H9 (cell line): Measurements from ENCODE around the gene TMEM131. TPM values are rescaled to one million over a fixed set of nuclear protein-coding genes. Genes with fewer than 3 reads are reported as not detected.

Experiments used
- DNase-seq: peaks from one replicate; pipeline ENCODE4 v3.0.0-alpha.2; 2017
- H2AFZ ChIP-seq: one replicate; pipeline ENCODE4 v1.6.1; 2013; ENCODE audit warnings: mild to moderate bottlenecking, low read length, control low read depth, moderate library complexity
- H2AK5ac ChIP-seq: 2 replicates; pipeline ENCODE4 v1.6.1; 2013; ENCODE audit warnings: low read length, control low read depth, mixed read lengths; ENCODE audit not compliant: insufficient read length
- H2BK120ac ChIP-seq: one replicate; pipeline ENCODE4 v1.6.1; 2013; ENCODE audit warnings: low read depth, mild to moderate bottlenecking, low read length, control low read depth, inconsistent platforms; ENCODE audit not compliant: poor library complexity, severe bottlenecking
- H2BK12ac ChIP-seq: 2 replicates; pipeline ENCODE4 v1.6.1; 2013; ENCODE audit warnings: low read length, control low read depth, mixed read lengths, low read depth; ENCODE audit not compliant: insufficient read length
- H2BK15ac ChIP-seq: 2 replicates; pipeline ENCODE4 v1.6.1; 2013; ENCODE audit warnings: low read depth, low read length, control low read depth
- H2BK20ac ChIP-seq: one replicate; pipeline ENCODE4 v1.6.1; 2013; ENCODE audit warnings: low read depth, mild to moderate bottlenecking, low read length, control low read depth, inconsistent platforms; ENCODE audit not compliant: poor library complexity, severe bottlenecking
- H2BK5ac ChIP-seq: 2 replicates; pipeline ENCODE4 v1.6.1; 2013; ENCODE audit warnings: low read length, control low read depth, mixed read lengths; ENCODE audit not compliant: insufficient read length
- H3K14ac ChIP-seq: 2 replicates; pipeline ENCODE4 v1.6.1; 2013; ENCODE audit warnings: low read length, control low read depth; ENCODE audit not compliant: insufficient read depth
- H3K18ac ChIP-seq: 2 replicates; pipeline ENCODE4 v1.6.1; 2013; ENCODE audit warnings: low read depth, mild to moderate bottlenecking, mixed read lengths, low read length, control low read depth; ENCODE audit not compliant: insufficient read length
- H3K23ac ChIP-seq: 2 replicates; pipeline ENCODE4 v1.6.1; 2013; ENCODE audit warnings: low read length, control low read depth, mixed read lengths, low read depth; ENCODE audit not compliant: insufficient read length
- H3K23me2 ChIP-seq: 2 replicates; pipeline ENCODE4 v1.6.1; 2013; ENCODE audit warnings: low read depth, mild to moderate bottlenecking, mixed read lengths, low read length, control low read depth; ENCODE audit not compliant: insufficient read length, poor library complexity, severe bottlenecking
- H3K27ac ChIP-seq: 2 replicates; pipeline ENCODE4 v1.5.1; 2013; ENCODE audit warnings: low read length, control low read depth, mixed read lengths, low read depth; ENCODE audit not compliant: insufficient read length
- H3K27me3 ChIP-seq: 2 replicates; pipeline ENCODE4 v1.6.1; 2013; ENCODE audit warnings: low read length, control low read depth, inconsistent platforms; ENCODE audit not compliant: insufficient read depth
- H3K4ac ChIP-seq: 2 replicates; pipeline ENCODE4 v1.6.1; 2013; ENCODE audit warnings: low read depth, mild to moderate bottlenecking, control low read depth, inconsistent platforms, low read length, moderate library complexity
- H3K4me1 ChIP-seq: 2 replicates; pipeline ENCODE4 v1.6.1; 2013; ENCODE audit warnings: low read length, control low read depth, inconsistent platforms; ENCODE audit not compliant: insufficient read depth
- H3K4me2 ChIP-seq: 2 replicates; pipeline ENCODE4 v1.6.1; 2013; ENCODE audit warnings: low read length, control low read depth, mixed read lengths; ENCODE audit not compliant: insufficient read length, insufficient read depth
- H3K56ac ChIP-seq: 2 replicates; pipeline ENCODE4 v1.6.1; 2013; ENCODE audit warnings: low read depth, mild to moderate bottlenecking, mixed read lengths, low read length, control low read depth; ENCODE audit not compliant: insufficient read length
- H3K79me1 ChIP-seq: 2 replicates; pipeline ENCODE4 v1.6.1; 2013; ENCODE audit warnings: low read depth, mild to moderate bottlenecking, moderate library complexity, low read length, control low read depth, inconsistent platforms; ENCODE audit not compliant: insufficient read depth, poor library complexity, severe bottlenecking
- H3K79me2 ChIP-seq: 2 replicates; pipeline ENCODE4 v1.6.1; 2013; ENCODE audit warnings: low read length, control low read depth, inconsistent platforms; ENCODE audit not compliant: insufficient read depth
- H3K9ac ChIP-seq: 2 replicates; pipeline ENCODE4 v1.6.1; 2013; ENCODE audit warnings: low read length, control low read depth, mixed read lengths; ENCODE audit not compliant: insufficient read length; ENCODE audit errors: extremely low read depth
- H3K9me3 ChIP-seq: one replicate; pipeline ENCODE4 v1.6.1; 2013; ENCODE audit warnings: low read depth, low read length, inconsistent platforms; ENCODE audit not compliant: control insufficient read depth
- H3T11ph ChIP-seq: one replicate; pipeline ENCODE4 v1.6.1; 2013; ENCODE audit warnings: mild to moderate bottlenecking, low read length, control low read depth, inconsistent platforms
- H4K20me1 ChIP-seq: one replicate; pipeline ENCODE4 v1.6.1; 2013; ENCODE audit not compliant: control insufficient read depth, insufficient read length, insufficient read depth
- H4K5ac ChIP-seq: 2 replicates; pipeline ENCODE4 v1.6.1; 2013; ENCODE audit warnings: low read depth, mild to moderate bottlenecking, mixed read lengths, low read length, control low read depth; ENCODE audit not compliant: insufficient read length
- H4K8ac ChIP-seq: replicated peaks from 2 replicates; pipeline ENCODE4 v1.6.1; 2013; ENCODE audit warnings: low read length, control low read depth, mixed read lengths, low read depth; ENCODE audit not compliant: insufficient read length
- H4K91ac ChIP-seq: 2 replicates; pipeline ENCODE4 v1.6.1; 2013; ENCODE audit warnings: low read depth, mild to moderate bottlenecking, moderate library complexity, mixed read lengths, low read length, control low read depth; ENCODE audit not compliant: insufficient read length
- H3K27ac Mint-ChIP-seq, 3 experiments: 2 replicates in 2 of 3; 3 replicates in 1 of 3; pipeline ENCODE4 v1.8.0; 2020 to 2021; ENCODE audit warnings: mixed read lengths in 3 of 3, mild to moderate bottlenecking in 1 of 3, moderate library complexity in 1 of 3
- H3K27me3 Mint-ChIP-seq: 2 replicates; pipeline ENCODE4 v1.8.0; 2021; ENCODE audit warnings: low read depth, mild to moderate bottlenecking, moderate library complexity, mixed read lengths
- H3K36me3 Mint-ChIP-seq, 3 experiments: 2 replicates in 2 of 3; 3 replicates in 1 of 3; pipeline ENCODE4 v1.8.0; 2020 to 2021; ENCODE audit warnings: low read depth in 3 of 3, mixed read lengths in 3 of 3; ENCODE audit not compliant: insufficient read depth in 1 of 3
- H3K4me1 Mint-ChIP-seq, 2 experiments: 2 replicates each; pipeline ENCODE4 v1.8.0; 2020; ENCODE audit warnings: mixed read lengths in 2 of 2
- H3K4me3 Mint-ChIP-seq, 2 experiments: 2 replicates in 1 of 2; 3 replicates in 1 of 2; pipeline ENCODE4 v1.8.0; 2020 to 2021; ENCODE audit warnings: mild to moderate bottlenecking in 2 of 2, mixed read lengths in 2 of 2, moderate library complexity in 1 of 2
- H3K9me3 Mint-ChIP-seq, 2 experiments: 2 replicates in 1 of 2; 3 replicates in 1 of 2; pipeline ENCODE4 v1.8.0; 2020; ENCODE audit warnings: mild to moderate bottlenecking in 2 of 2, mixed read lengths in 2 of 2, moderate library complexity in 1 of 2
- WGBS: extraction: QIAGEN DNeasy Blood & Tissue Kit; methylation state at CpG from one replicate; pipeline ENCODE4 v1.1.7; 2013; ENCODE audit warnings: missing lambda C conversion rate, low lambda C conversion rate, mixed read lengths; ENCODE audit not compliant: insufficient read length; ENCODE audit errors: extremely low coverage; 5-methylcytosine and 5-hydroxymethylcytosine counted together
- total RNA-seq: library from RNA; stranded (reverse); gene quantifications from 2 replicates; pipeline ENCODE4 v1.2.1, GENCODE V29; 2021
- TF ChIP-seq, protein P1 (sequence below): fragments of 200-600 bp; sonication (generic); conservative IDR thresholded peaks from 3 replicates; pipeline ENCODE4 v1.8.0; 2021; ENCODE audit warnings: antibody characterized with exemption, mild to moderate bottlenecking

The TMEM131 gene
- total RNA-seq, 1 experiment from 2014 or later, result 20.9 TPM

DNA sequence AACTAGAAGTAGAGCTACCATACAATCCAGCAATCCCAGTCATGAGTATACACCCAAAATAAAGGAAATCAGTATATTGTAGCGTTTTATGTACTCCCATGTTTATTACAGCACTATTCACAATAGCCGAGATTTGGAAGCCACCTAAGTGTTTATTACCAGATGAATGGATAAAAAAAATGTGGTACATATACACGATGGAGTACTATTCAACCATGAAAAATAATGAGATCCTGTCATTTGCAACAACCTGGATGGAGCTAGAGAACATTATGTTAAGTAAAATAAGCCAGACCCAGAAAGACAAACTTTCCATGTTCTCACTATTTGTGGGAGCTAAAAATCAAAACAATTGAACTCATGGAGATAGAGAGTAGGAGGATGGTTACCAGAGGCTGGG, 131.9 kb downstream of the TMEM131 start:
- H3K79me2 ChIP-seq, result no peaks in the 10 kb centered on the region
- H2BK12ac ChIP-seq, result no peak overlapping the region
- no peaks in the 10 kb centered on the region for H3K79me1 ChIP-seq
- H4K5ac ChIP-seq, result no peak overlapping the region
- no CpG with 5 or more reads among the region's 3 CpGs for WGBS
- no peak overlapping the region for H3K27ac Mint-ChIP-seq
- no peaks in the 10 kb centered on the region for H4K20me1 ChIP-seq
- H3K27me3 ChIP-seq, result no peaks in the 10 kb centered on the region
- H3K14ac ChIP-seq, result no peak overlapping the region
- H3K4ac ChIP-seq, result no peak overlapping the region
- no peak overlapping the region for H3K18ac ChIP-seq
- H3K36me3 Mint-ChIP-seq, result peaks cover 0 to 16% (median 2%) of the 10 kb centered on the region in 3 experiments; a peak in 3 of 7 replicates
- no peak overlapping the region for H2BK120ac ChIP-seq
- H2AK5ac ChIP-seq, result no peak overlapping the region
- no peak for DNase-seq
- no peak overlapping the region for H3T11ph ChIP-seq
- no peaks in the 10 kb centered on the region for H3K27me3 Mint-ChIP-seq
- no peaks in the 10 kb centered on the region for H3K4me1 ChIP-seq
- no peak overlapping the region for H2BK15ac ChIP-seq
- H3K4me3 Mint-ChIP-seq, result no peak overlapping the region
- no peak overlapping the region for H3K27ac ChIP-seq
- no peak overlapping the region for H2BK20ac ChIP-seq
- H3K23me2 ChIP-seq, result no peaks in the 10 kb centered on the region
- H4K91ac ChIP-seq, result no peak overlapping the region
- H3K9ac ChIP-seq, result no peak overlapping the region
- no peak overlapping the region for H2AFZ ChIP-seq
- TF ChIP-seq, protein P1, sequence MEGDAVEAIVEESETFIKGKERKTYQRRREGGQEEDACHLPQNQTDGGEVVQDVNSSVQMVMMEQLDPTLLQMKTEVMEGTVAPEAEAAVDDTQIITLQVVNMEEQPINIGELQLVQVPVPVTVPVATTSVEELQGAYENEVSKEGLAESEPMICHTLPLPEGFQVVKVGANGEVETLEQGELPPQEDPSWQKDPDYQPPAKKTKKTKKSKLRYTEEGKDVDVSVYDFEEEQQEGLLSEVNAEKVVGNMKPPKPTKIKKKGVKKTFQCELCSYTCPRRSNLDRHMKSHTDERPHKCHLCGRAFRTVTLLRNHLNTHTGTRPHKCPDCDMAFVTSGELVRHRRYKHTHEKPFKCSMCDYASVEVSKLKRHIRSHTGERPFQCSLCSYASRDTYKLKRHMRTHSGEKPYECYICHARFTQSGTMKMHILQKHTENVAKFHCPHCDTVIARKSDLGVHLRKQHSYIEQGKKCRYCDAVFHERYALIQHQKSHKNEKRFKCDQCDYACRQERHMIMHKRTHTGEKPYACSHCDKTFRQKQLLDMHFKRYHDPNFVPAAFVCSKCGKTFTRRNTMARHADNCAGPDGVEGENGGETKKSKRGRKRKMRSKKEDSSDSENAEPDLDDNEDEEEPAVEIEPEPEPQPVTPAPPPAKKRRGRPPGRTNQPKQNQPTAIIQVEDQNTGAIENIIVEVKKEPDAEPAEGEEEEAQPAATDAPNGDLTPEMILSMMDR, result no peak
- H3K4me1 Mint-ChIP-seq, result peaks cover 21 to 25% of the 10 kb centered on the region in 2 experiments
- no peak overlapping the region for H3K23ac ChIP-seq
- H3K56ac ChIP-seq, result no peak overlapping the region
- H2BK5ac ChIP-seq, result no peak overlapping the region
- H3K4me2 ChIP-seq, result no peak overlapping the region
- no peaks in the 10 kb centered on the region for H3K9me3 ChIP-seq
- H4K8ac ChIP-seq, result no peak overlapping the region
- 0 out of 5 replicates have a peak, but pooled peaks cover 0 to 2% of the 10 kb centered on the region in 2 experiments for H3K9me3 Mint-ChIP-seq
